LNCAP (cell line): ENCODE measurements around the gene DDX54.

Experiments
- TF ChIP-seq, protein P1 (sequence below): fragments of 450-650 bp; IDR thresholded peaks from 2 replicates; pipeline ENCODE4 v1.5.1; 2017; ENCODE audit warnings: mild to moderate bottlenecking

The DDX54 gene

DNA sequence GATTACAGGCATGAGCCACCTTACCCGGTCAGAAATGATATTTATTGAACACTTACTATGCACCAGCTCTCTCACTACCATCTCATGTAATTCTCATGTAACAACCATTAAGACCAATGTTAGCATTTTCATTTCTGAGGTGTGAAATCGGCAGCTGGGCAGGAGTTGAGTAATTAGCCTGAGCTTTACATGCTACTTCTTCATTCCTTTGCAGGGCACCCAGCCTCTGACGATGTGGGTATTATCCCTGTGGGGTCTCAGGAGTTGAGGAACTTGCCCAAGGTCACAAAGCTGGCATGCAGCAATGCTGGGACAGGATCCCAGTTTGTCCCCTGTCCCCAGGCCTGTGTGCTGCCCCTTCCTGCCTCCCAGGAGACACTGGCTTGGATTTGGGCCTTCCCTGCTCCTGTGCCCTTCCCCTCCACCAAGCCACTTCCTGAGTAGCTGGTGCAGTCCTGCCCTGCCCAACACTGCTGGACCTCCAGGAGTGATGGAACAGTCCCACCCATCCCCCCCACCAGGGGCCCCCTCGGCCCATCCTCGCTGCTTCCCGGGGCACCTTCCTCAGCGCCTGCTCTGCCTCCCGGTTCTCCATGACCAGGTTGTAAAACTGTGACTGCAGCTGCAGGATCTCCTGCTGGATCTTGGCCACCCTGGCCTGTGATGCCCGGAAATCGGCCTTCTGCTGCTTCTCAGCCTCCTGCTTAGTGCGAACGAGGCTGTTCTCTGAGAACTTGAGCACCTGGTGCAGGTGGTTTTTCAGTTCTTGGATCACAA lies 14.9 kb upstream of the DDX54 start:
- TF ChIP-seq, protein P1, sequence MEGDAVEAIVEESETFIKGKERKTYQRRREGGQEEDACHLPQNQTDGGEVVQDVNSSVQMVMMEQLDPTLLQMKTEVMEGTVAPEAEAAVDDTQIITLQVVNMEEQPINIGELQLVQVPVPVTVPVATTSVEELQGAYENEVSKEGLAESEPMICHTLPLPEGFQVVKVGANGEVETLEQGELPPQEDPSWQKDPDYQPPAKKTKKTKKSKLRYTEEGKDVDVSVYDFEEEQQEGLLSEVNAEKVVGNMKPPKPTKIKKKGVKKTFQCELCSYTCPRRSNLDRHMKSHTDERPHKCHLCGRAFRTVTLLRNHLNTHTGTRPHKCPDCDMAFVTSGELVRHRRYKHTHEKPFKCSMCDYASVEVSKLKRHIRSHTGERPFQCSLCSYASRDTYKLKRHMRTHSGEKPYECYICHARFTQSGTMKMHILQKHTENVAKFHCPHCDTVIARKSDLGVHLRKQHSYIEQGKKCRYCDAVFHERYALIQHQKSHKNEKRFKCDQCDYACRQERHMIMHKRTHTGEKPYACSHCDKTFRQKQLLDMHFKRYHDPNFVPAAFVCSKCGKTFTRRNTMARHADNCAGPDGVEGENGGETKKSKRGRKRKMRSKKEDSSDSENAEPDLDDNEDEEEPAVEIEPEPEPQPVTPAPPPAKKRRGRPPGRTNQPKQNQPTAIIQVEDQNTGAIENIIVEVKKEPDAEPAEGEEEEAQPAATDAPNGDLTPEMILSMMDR = no peak

DNA sequence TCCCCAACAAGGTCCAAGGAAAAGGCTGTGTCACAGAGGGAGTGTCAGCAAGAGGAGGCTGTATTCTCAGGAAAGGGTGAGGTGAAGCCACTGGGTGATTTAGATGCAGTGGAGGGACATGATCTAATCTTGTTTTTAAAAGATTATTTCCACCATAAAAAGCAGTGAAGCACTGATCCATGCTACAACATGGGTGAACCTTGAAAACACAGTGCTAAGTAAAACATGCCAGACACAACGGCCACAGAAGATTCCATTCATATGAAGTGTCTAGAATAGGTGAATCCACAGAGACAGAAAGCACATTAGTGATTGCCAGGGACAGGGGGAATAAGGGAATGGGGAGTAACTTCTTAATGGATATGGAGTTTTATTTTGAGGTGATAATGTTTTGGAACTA lies 13.0 kb upstream of the DDX54 start:
- TF ChIP-seq, protein P1 = no peak

DNA sequence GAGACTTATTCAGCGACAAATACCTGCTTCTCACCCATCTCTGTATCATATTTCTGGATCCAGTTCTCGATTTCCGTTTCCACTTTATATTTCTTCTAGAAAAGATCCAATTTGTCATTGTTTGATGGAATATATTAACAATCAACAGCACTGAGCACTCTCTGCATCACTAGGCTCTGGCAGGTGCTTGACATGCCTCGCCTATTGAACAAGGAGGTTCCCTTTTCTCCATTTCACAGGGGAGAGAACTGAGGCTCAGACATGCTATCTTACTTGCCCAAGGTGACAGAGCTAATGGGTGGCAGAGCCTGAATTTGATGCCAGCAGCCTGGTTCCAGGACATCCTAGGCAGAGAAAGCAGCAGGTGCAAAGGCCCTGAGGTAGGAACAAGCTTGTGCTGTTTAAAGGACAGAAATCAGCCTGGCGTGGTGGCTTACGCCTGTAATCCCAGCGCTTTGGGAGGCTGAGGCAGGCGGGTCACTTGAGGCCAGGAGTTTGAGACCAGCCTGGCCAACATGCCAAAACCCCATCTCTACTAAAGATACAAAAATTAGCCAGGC lies 12.3 kb upstream of the DDX54 start:
- TF ChIP-seq, protein P1 = no peak

DNA sequence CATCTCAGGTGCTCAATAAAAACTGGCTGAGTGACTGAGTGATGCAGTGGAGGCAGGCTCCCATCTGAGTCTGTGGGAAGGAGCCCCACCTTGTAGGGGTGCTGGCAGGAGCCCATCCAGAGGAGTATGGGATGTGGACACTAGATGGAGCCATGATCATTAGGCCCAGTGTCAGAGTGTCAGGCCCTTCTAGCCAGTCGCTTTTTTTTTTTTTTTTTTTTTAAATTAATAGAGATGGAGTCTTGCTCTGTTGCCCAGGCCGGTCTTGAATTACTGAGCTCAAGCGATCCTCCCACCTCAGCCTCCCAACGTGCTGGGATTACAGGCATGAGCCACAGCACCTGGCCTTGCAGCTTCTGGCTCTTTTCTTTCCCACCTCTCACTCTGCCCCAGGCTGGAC lies 11.7 kb upstream of the DDX54 start:
- TF ChIP-seq, protein P1 = peak; percentile 67

DNA sequence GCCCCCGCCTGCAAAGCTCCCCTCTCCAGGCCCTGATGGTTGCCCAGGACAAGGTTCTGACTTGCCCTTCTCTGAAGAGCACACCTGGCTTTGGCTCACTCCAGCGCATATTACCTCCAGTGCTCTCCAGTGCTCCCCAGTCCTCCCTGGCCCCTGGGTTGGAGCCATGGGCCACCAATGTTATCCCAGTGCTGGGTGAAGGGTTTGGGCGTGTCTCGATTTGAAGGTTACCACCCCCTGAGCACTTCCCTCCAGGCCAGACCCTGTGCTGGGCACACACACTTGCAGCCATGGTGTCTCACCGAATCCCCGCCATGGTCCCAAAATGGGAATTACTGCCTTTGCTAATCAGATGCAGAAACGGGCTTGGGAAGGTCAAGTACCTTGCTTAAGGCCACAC lies 11.3 kb upstream of the DDX54 start:
- TF ChIP-seq, protein P1 = no peak

DNA sequence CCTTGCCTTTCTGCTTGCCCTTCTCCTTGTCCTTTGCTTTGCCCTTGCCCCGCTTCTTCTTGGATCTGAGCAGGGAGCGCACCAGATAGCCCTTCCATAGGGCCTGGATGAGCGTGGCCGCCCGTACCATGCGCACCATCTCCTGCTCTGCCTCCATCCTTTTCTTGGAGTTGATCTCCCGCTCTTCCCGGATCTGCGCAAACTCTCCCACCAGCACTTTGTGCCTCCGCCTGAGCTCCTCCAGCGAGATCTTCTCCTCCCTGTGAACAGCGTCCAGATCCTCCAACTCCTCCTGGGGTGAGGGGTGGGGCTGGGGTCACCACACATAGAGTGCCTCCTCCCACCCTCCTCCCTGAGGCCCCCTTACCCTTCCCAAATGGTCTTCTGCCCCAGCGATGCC lies 10.3 kb upstream of the DDX54 start:
- TF ChIP-seq, protein P1 = no peak

DNA sequence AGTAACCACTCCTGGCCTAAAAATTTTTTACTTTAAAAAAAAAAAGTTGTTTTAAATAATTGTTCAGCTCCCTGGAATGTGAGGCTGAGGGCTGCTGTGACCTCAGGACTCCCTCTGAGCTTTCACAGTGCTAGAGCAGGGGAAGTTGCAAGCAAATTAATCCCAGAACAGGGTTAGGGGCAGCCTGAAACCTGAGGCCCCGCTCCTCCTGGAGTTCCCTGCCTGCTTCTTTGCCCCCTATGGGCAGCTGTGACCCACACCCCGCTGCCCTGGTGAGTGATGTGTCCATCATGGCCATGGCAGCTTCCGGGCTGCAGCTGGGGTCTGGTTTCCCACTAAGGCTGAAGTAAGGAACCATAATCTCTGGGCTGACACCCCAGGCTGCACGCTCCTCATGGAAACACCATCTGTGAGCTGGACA lies 9.7 kb upstream of the DDX54 start:
- TF ChIP-seq, protein P1 = no peak
